SU-DHL-6 (cell line): ENCODE measurements around the gene RAB44.

ENCODE experiments used
- H2AFZ ChIP-seq: fragments of 200-600 bp; sonication (generic); 2 replicates; pipeline ENCODE4 v1.6.1; 2014; ENCODE audit warnings: low read depth, mild to moderate bottlenecking, moderate library complexity, mixed read lengths, antibody characterized with exemption, low read length; ENCODE audit not compliant: severe bottlenecking
- H3F3A ChIP-seq: fragments of 200-600 bp; shearing (Covaris generic); 2 replicates; pipeline ENCODE4 v1.6.0; 2016; ENCODE audit warnings: antibody characterized with exemption, mild to moderate bottlenecking; ENCODE audit not compliant: insufficient read depth
- H3K27ac ChIP-seq: fragments of 200-600 bp; sonication (generic); 2 replicates; pipeline ENCODE4 v1.5.1; 2016; ENCODE audit warnings: low read depth, mild to moderate bottlenecking, low read length, moderate library complexity, mixed read lengths
- H3K27me3 ChIP-seq: fragments of 200-600 bp; sonication (generic), shearing (Covaris generic); 2 replicates; pipeline ENCODE4 v1.6.0; 2014; ENCODE audit warnings: mild to moderate bottlenecking, low read length
- H3K36me3 ChIP-seq: fragments of 200-600 bp; sonication (generic); 2 replicates; pipeline ENCODE4 v1.6.1; 2014; ENCODE audit warnings: mild to moderate bottlenecking, low read length, mixed read lengths
- H3K4me2 ChIP-seq: fragments of 300-600, 200-600 bp; shearing (Covaris generic), sonication (generic); 2 replicates; pipeline ENCODE4 v1.6.0; 2014; ENCODE audit warnings: low read length, low read depth, mild to moderate bottlenecking; ENCODE audit not compliant: poor library complexity, severe bottlenecking
- H3K4me3 ChIP-seq: fragments of 200-600 bp; sonication (generic); 2 replicates; pipeline ENCODE4 v1.5.1; 2014; ENCODE audit warnings: antibody characterized with exemption, low read length, mild to moderate bottlenecking, mixed read lengths; ENCODE audit not compliant: insufficient read depth, poor library complexity, severe bottlenecking
- H3K79me2 ChIP-seq: fragments of 200-600 bp; sonication (generic); 2 replicates; pipeline ENCODE4 v1.6.1; 2014; ENCODE audit warnings: mild to moderate bottlenecking, low read length, moderate library complexity; ENCODE audit not compliant: insufficient read depth
- H3K9ac ChIP-seq: fragments of 200-600 bp; sonication (generic); 2 replicates; pipeline ENCODE4 v1.7.0; 2014; ENCODE audit warnings: mild to moderate bottlenecking, low read length
- H3K9me2 ChIP-seq: fragments of 200-600 bp; sonication (generic); replicated peaks from 2 replicates; pipeline ENCODE4 v1.6.1; 2014; ENCODE audit warnings: low read length; ENCODE audit not compliant: insufficient read depth
- H3K9me3 ChIP-seq: fragments of 200-600 bp; sonication (generic); 2 replicates; pipeline ENCODE4 v1.6.1; 2014; ENCODE audit warnings: low read length, mixed read lengths; ENCODE audit not compliant: insufficient read depth
- H4K20me1 ChIP-seq: fragments of 200-600 bp; sonication (generic); 2 replicates; pipeline ENCODE4 v1.6.1; 2014; ENCODE audit warnings: low read depth, mild to moderate bottlenecking, antibody characterized with exemption, low read length, moderate library complexity, mixed read lengths
- CTCF ChIP-seq: fragments of 200-600 bp; sonication (generic); IDR thresholded peaks from one replicate; pipeline ENCODE4 v1.5.1; 2017; ENCODE audit warnings: antibody characterized with exemption, mild to moderate bottlenecking, low read length, moderate library complexity; ENCODE audit not compliant: insufficient read depth, poor library complexity, severe bottlenecking
- EZH2phosphoT487 ChIP-seq: fragments of 200-600 bp; sonication (generic), shearing (Covaris generic); conservative IDR thresholded peaks from 2 replicates; pipeline ENCODE4 v1.6.1; 2018; ENCODE audit warnings: mild to moderate bottlenecking, antibody characterized with exemption, low read length, moderate library complexity, mixed read lengths

Gene RAB44

GRCh38 chr6:36656441-36656840 lies 41.2 kb upstream of the RAB44 start:
- Histone ChIP-seq H3K27me3 (no peaks in the 10 kb centered on the region), H3F3A (no peaks in the 10 kb centered on the region), H3K4me2 (no peak overlapping the region), H4K20me1 (no peaks in the 10 kb centered on the region), H3K36me3 (no peaks in the 10 kb centered on the region), H3K27ac (no peak overlapping the region), H3K9me3 (no peaks in the 10 kb centered on the region), H3K4me3 (no peak overlapping the region), H2AFZ (no peak overlapping the region), H3K9me2 (no peaks in the 10 kb centered on the region), H3K79me2 (no peaks in the 10 kb centered on the region), H3K9ac (no peak overlapping the region)
- TF ChIP-seq EZH2phosphoT487, result no peak
- TF ChIP-seq CTCF, result no peak

- no peaks in the 10 kb centered on the region for H3K9me2 ChIP-seq
- no peaks in the 10 kb centered on the region for H3K79me2 ChIP-seq
- no peak for TF ChIP-seq CTCF
- H3K9ac ChIP-seq, result no peak overlapping the region
- H3K27me3 ChIP-seq, result no peaks in the 10 kb centered on the region
- peaks cover 3% of the 10 kb centered on the region; the same call in 1 of the 2 replicates for H3F3A ChIP-seq
- no peak overlapping the region for H3K4me2 ChIP-seq
- no peaks in the 10 kb centered on the region for H3K9me3 ChIP-seq
- no peaks in the 10 kb centered on the region for H3K36me3 ChIP-seq
- H3K27ac ChIP-seq, result no peak overlapping the region
- no peak overlapping the region for H3K4me3 ChIP-seq
- no peak overlapping the region for H2AFZ ChIP-seq
- no peaks in the 10 kb centered on the region for H4K20me1 ChIP-seq
These were observed 40.4 kb upstream of the RAB44 start for GRCh38 chr6:36657271-36657670.

- Histone ChIP-seq H3F3A (peaks cover 10% of the 10 kb centered on the region), H2AFZ (no peak overlapping the region), H3K9me2 (no peaks in the 10 kb centered on the region), H3K79me2 (no peaks in the 10 kb centered on the region), H3K9me3 (no peaks in the 10 kb centered on the region), H4K20me1 (no peaks in the 10 kb centered on the region), H3K36me3 (no peaks in the 10 kb centered on the region), H3K9ac (no peak overlapping the region), H3K27ac (no peak overlapping the region), H3K4me2 (no peak overlapping the region), H3K4me3 (no peak overlapping the region), H3K27me3 (no peaks in the 10 kb centered on the region)
- TF ChIP-seq CTCF, result no peak
- no peak for TF ChIP-seq EZH2phosphoT487
These were observed 39.6 kb upstream of the RAB44 start for GRCh38 chr6:36657942-36658544.
